BE2C (cell line): Measurements from ENCODE around the gene RPE65.

ENCODE experiments used
- DNase-seq: peaks from one replicate; pipeline ENCODE4 v3.0.0-alpha.2; 2020
- H3K27me3 ChIP-seq: fragments of 250-450 bp; sonication (Bioruptor Pico); 2 replicates; pipeline ENCODE4 v1.5.1; 2020; ENCODE audit warnings: mild to moderate bottlenecking
- H3K36me3 ChIP-seq: fragments of 250-450 bp; sonication (Bioruptor Pico); 2 replicates; pipeline ENCODE4 v1.5.1; 2020; ENCODE audit warnings: mild to moderate bottlenecking
- H3K4me1 ChIP-seq: fragments of 250-450 bp; sonication (Bioruptor Pico); 2 replicates; pipeline ENCODE4 v1.5.1; 2020
- H3K4me3 ChIP-seq: 2 replicates; pipeline ENCODE4 v1.5.1; 2011; ENCODE audit warnings: low read depth, low read length
- H3K9me3 ChIP-seq: fragments of 250-450 bp; sonication (Bioruptor Pico); 2 replicates; pipeline ENCODE4 v1.5.1; 2020
- TF ChIP-seq, protein P1 (sequence below): IDR thresholded peaks from 2 replicates; pipeline ENCODE4 v1.5.1; 2012; ENCODE audit warnings: mild to moderate bottlenecking, low read depth, low read length

The RPE65 gene

DNA sequence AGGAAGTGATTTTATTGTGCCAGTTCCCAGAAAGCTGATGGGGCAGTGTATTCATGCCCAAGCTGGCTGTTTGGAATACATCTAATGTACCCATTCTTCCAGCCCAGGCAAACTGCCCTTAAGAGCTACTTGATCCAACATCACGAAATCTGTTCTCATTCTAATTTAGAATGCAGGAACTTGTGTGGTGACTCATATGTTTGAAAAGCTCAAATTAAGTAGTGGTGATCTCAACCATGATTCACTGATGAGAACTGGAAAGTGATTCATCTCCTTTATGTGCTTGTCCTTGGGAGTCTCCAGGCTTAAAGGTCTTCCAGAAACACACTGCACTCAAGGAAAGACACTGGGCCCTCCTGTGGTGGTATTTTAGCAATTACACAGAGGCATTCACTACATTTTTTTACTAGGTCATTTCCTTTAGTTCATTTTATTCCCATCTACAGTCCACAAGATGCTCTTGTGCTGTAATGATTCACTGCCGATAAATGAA is 65.4 kb downstream of the RPE65 start:
- no peaks in the 10 kb centered on the region for H3K4me1 ChIP-seq
- no peaks in the 10 kb centered on the region for H3K27me3 ChIP-seq
- no peak for DNase-seq
- TF ChIP-seq, protein P1, sequence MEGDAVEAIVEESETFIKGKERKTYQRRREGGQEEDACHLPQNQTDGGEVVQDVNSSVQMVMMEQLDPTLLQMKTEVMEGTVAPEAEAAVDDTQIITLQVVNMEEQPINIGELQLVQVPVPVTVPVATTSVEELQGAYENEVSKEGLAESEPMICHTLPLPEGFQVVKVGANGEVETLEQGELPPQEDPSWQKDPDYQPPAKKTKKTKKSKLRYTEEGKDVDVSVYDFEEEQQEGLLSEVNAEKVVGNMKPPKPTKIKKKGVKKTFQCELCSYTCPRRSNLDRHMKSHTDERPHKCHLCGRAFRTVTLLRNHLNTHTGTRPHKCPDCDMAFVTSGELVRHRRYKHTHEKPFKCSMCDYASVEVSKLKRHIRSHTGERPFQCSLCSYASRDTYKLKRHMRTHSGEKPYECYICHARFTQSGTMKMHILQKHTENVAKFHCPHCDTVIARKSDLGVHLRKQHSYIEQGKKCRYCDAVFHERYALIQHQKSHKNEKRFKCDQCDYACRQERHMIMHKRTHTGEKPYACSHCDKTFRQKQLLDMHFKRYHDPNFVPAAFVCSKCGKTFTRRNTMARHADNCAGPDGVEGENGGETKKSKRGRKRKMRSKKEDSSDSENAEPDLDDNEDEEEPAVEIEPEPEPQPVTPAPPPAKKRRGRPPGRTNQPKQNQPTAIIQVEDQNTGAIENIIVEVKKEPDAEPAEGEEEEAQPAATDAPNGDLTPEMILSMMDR, result no peak
- no peaks in the 10 kb centered on the region for H3K9me3 ChIP-seq
- H3K4me3 ChIP-seq, result no peak overlapping the region
- H3K36me3 ChIP-seq, result no peaks in the 10 kb centered on the region

DNA sequence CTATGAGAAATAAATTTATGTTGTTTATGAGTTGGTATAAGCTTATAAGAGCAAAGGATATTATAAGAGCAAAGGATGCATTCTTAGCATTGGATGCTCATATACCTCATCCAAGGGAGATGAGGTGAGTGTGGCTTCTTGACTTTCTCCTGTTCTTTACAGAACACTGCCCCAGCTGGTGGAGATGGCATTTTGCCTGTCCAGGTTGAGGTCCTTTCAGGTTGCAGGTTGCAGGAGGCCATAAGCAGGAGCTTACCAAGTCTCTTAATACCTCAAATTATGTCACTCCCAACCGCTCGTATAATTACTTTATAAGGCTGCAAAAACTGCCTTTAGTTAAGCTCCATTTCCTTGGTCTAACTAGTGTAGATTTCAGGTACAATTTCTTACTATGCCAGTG is 66.7 kb downstream of the RPE65 start:
- TF ChIP-seq, protein P1, result no peak
- Histone ChIP-seq H3K9me3 (no peaks in the 10 kb centered on the region), H3K4me3 (no peak overlapping the region), H3K36me3 (no peaks in the 10 kb centered on the region), H3K27me3 (no peaks in the 10 kb centered on the region), H3K4me1 (no peaks in the 10 kb centered on the region)
- DNase-seq, result no peak

DNA sequence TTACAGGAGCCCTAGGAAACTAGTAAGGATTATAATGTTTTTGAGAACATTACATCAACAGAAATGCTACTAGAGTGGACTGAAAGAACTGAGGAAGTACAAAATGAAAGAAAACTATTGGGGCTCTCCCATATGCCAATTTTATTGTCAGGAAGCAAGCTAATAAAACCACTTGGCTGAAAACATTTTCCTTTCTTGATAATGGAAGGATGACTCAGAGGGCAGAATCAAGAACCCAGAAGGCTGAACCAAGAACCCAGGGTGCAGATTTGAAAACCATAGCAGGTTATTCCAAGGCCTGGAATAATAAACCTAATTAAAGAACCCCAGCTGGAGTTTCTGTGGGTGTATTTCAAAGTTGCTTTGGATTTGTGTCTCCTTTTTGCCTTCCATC is 70.7 kb downstream of the RPE65 start:
- H3K4me3 ChIP-seq, result no peak overlapping the region
- no peaks in the 10 kb centered on the region for H3K36me3 ChIP-seq
- TF ChIP-seq, protein P1, result no peak
- no peak for DNase-seq
- H3K4me1 ChIP-seq, result no peaks in the 10 kb centered on the region
- no peaks in the 10 kb centered on the region for H3K9me3 ChIP-seq
- no peaks in the 10 kb centered on the region for H3K27me3 ChIP-seq
